K562 (cell line): ENCODE data around the gene CXCL5. TPM values are rescaled to one million over a fixed set of nuclear protein-coding genes. Genes with fewer than 3 reads are reported as not detected.

ENCODE experiments used
- ATAC-seq: fragments of 200-7000 bp; cut with Tn5 transposase; 3 replicates; pipeline ENCODE4 v1.9.1; 2020; ENCODE audit warnings: moderate library complexity
- BruUV-seq: library from RNA; stranded (reverse); fragments of 400-500 nt; replicated peaks from 2 replicates; lab custom pipeline; 2021; lab: Mats Ljungman, UMichigan
- CTCF ChIA-PET: fragments of 300-600 bp; formaldehyde crosslinking; extraction: SDS; loops from one replicate; lab custom pipeline; 2021; ENCODE audit warnings: low intra/inter-chr PET ratio; lab: Yijun Ruan, JAX
- POLR2A ChIA-PET: fragments of 300-600, 350-650 bp; sonication (Branson Sonifier 250); formaldehyde crosslinking; extraction: SDS; loops from one replicate; lab custom pipeline; 2021; ENCODE audit warnings: antibody characterized with exemption, inconsistent platforms; lab: Yijun Ruan, JAX
- DNase-seq, 4 experiments: peaks; one replicate each; pipeline versions ENCODE4 v3.0.0 to v3.0.0-alpha.2; 2011 to 2018; ENCODE audit warnings: low spot score in 3 of 4, mixed read lengths in 3 of 4; ENCODE audit errors: extremely low read depth in 1 of 4
- FAIRE-seq: peaks from 2 replicates; lab custom pipeline; 2011; peaks lifted over from hg19 to GRCh38; lab: Jason Lieb, UNC
- H2AFZ ChIP-seq: 2 replicates; pipeline ENCODE4 v1.6.0; 2011; ENCODE audit warnings: low read depth, low read length, control low read depth, inconsistent platforms
- H3K27ac ChIP-seq: fragments of 200-600 bp; 3 replicates; pipeline ENCODE4 v1.8.0; 2011; ENCODE audit warnings: low read depth, mild to moderate bottlenecking, control low read depth, inconsistent platforms, low read length, moderate library complexity, mixed read lengths; ENCODE audit errors: extremely low read depth
- H3K27me3 ChIP-seq, 2 experiments: fragments of 300-600 bp in 1 of 2; 2 replicates in 1 of 2; 3 replicates in 1 of 2; pipeline versions ENCODE4 v1.6.0 to v1.8.0; 2011; ENCODE audit warnings: inconsistent platforms in 2 of 2, low read length in 2 of 2, mild to moderate bottlenecking in 1 of 2, mixed read lengths in 1 of 2, moderate library complexity in 1 of 2; ENCODE audit not compliant: control insufficient read depth in 2 of 2, insufficient read depth in 2 of 2
- H3K36me3 ChIP-seq: fragments of 300-600 bp; 3 replicates; pipeline ENCODE4 v1.8.0; 2011; ENCODE audit warnings: mild to moderate bottlenecking, low read length, inconsistent platforms; ENCODE audit not compliant: control insufficient read depth, insufficient read depth
- H3K4me1 ChIP-seq, 2 experiments: fragments of 200-600 bp in 1 of 2; replicated peaks in 1 of 2; 2 replicates in 1 of 2; 3 replicates in 1 of 2; pipeline versions ENCODE4 v1.5.1 to v1.8.0; 2011; ENCODE audit warnings: inconsistent platforms in 2 of 2, low read length in 2 of 2, mild to moderate bottlenecking in 1 of 2, mixed read lengths in 1 of 2, moderate library complexity in 1 of 2; ENCODE audit not compliant: control insufficient read depth in 2 of 2, insufficient read depth in 2 of 2
- H3K4me2 ChIP-seq: 2 replicates; pipeline ENCODE4 v1.6.1; 2011; ENCODE audit warnings: low read length, control low read depth, inconsistent platforms, mixed read lengths; ENCODE audit not compliant: insufficient read depth
- H3K4me3 ChIP-seq: fragments of 200-600 bp; sonication (generic), shearing (Covaris generic); 2 replicates; pipeline ENCODE4 v1.5.1; 2016; ENCODE audit warnings: control low read depth, inconsistent platforms
- H3K79me2 ChIP-seq: fragments of 200-600 bp; 3 replicates; pipeline ENCODE4 v1.8.0; 2011; ENCODE audit warnings: low read length, inconsistent platforms; ENCODE audit not compliant: control insufficient read depth, insufficient read depth
- H3K9ac ChIP-seq, 2 experiments: 2 replicates each; pipeline versions ENCODE4 v1.6.0 to v1.6.1; 2011; ENCODE audit warnings: low read depth in 2 of 2, low read length in 2 of 2, control low read depth in 1 of 2, inconsistent platforms in 1 of 2, mild to moderate bottlenecking in 1 of 2, mixed read lengths in 1 of 2; ENCODE audit not compliant: insufficient read depth in 1 of 2
- H3K9me1 ChIP-seq: one replicate; pipeline ENCODE4 v1.6.0; 2011; ENCODE audit warnings: inconsistent platforms, mild to moderate bottlenecking, low read length, moderate library complexity; ENCODE audit not compliant: control insufficient read depth, insufficient read depth
- H3K9me3 ChIP-seq: replicated peaks from 2 replicates; pipeline ENCODE4 v1.5.1; 2011; ENCODE audit warnings: low read depth, low read length, inconsistent platforms; ENCODE audit not compliant: control insufficient read depth, insufficient read depth
- H4K20me1 ChIP-seq: replicated peaks from 2 replicates; pipeline ENCODE4 v1.6.1; 2011; ENCODE audit warnings: low read length, inconsistent platforms, mixed read lengths; ENCODE audit not compliant: control insufficient read depth, insufficient read depth
- CBFA2T3 ChIP-seq: fragments of 450-650 bp; IDR thresholded peaks from 2 replicates; pipeline ENCODE4 v1.6.1; 2017
- GMEB1 ChIP-seq: fragments of 250-450 bp; sonication (Bioruptor Pico); IDR thresholded peaks from 2 replicates; pipeline ENCODE4 v1.4.0; 2020; ENCODE audit warnings: mild to moderate bottlenecking
- TAL1 ChIP-seq: fragments of 450-650 bp; IDR thresholded peaks from 2 replicates; pipeline ENCODE4 v1.6.1; 2016; ENCODE audit warnings: mild to moderate bottlenecking
- TCF3 ChIP-seq: sonication (generic); formaldehyde crosslinking; IDR thresholded peaks from 2 replicates; pipeline ENCODE4 v1.4.0; 2020; ENCODE audit warnings: mild to moderate bottlenecking, missing genetic modification reagents
- TEAD4 ChIP-seq, 2 experiments: sonication (generic) in 1 of 2; formaldehyde crosslinking in 1 of 2; IDR thresholded peaks; 2 replicates each; pipeline versions ENCODE4 v1.6.1 to v1.8.0; 2012 to 2022; ENCODE audit warnings: borderline replicate concordance in 1 of 2, inconsistent platforms in 1 of 2, low read length in 1 of 2, mild to moderate bottlenecking in 1 of 2, missing genetic modification reagents in 1 of 2
- U2AF2 ChIP-seq: fragments of 200-400 bp; formaldehyde crosslinking; optimal IDR thresholded peaks from 2 replicates; pipeline ENCODE3; 2017; ENCODE audit warnings: low read depth, mild to moderate bottlenecking, low read length
- WGBS: fragments of 100-300 bp; shearing (Covaris generic); methylation state at CpG from one replicate; pipeline ENCODE4 v1.1.6; 2016; ENCODE audit warnings: low coverage, mixed read lengths; ENCODE audit not compliant: insufficient coverage; ENCODE audit errors: missing lambda C conversion rate; 5-methylcytosine and 5-hydroxymethylcytosine counted together
- in situ Hi-C: fragments of 300-500 bp; cut with MboI; formaldehyde crosslinking; loops from 4 replicates; pipeline ENCODE4 v1.15.0; 2018; ENCODE audit warnings: inconsistent platforms, mixed read lengths
- intact Hi-C: fragments of 100-400 bp; cut with micrococcal nuclease; formaldehyde crosslinking; loops from 2 replicates; pipeline ENCODE4 v1.14.2; 2022
- polyA plus RNA-seq, 8 experiments: library from polyadenylated mRNA; depleted of rRNA in 4 of 8; stranded (reverse) in 5 of 8; unstranded in 3 of 8; fragments of >200 nt; fragmentation: Nextera tagmentation in 2 of 8; fragmentation: Illumina TruSeq in 1 of 8; extraction: Ambion mirVana in 2 of 8; extraction: Trizol in 1 of 8; gene quantifications; 2 replicates each; pipeline versions ENCODE4 v1.2.1 to v1.2.3, GENCODE V29; 2011 to 2014; ENCODE audit warnings: inconsistent platforms in 1 of 8, missing spikeins in 1 of 8
- total RNA-seq, 7 experiments: library from RNA; depleted of rRNA in 6 of 7; stranded (reverse); fragments of >200 nt in 6 of 7; fragmentation: Illumina TruSeq in 2 of 7; extraction: Trizol in 2 of 7; gene quantifications; 2 replicates each; pipeline versions ENCODE4 v1.2.1 to v1.2.3, GENCODE V29; 2011 to 2021; ENCODE audit warnings: low replicate concordance in 1 of 7

The CXCL5 gene
- total and polyA plus RNA-seq, 9 of the 15 experiments (the other 6 are each of a cell fraction or from before 2014, with no cell fraction given) = not detected

GRCh38 chr4:74000301-74000700 lies 1.8 kb upstream of the CXCL5 start:
- ChIA-PET POLR2A (no interaction called here), CTCF (no interaction called here)
- Histone ChIP-seq H3K9me1 (no peaks in the 10 kb centered on the region), H3K79me2 (no peaks in the 10 kb centered on the region), H3K27me3 (no peaks in the 10 kb centered on the region), H3K4me3 (no peak overlapping the region), H4K20me1 (no peaks in the 10 kb centered on the region), H3K4me1 (peaks cover 0 to 7% of the 10 kb centered on the region in 2 experiments; a peak in 1 of 5 replicates), H3K4me2 (no peak overlapping the region), H3K36me3 (no peaks in the 10 kb centered on the region)
- no peak for DNase-seq
- intact Hi-C loops = no loop called here
- no TSS peak for BruUV-seq
- TF ChIP-seq CBFA2T3 (peak; percentile 53; the same call in 1 of the 2 replicates), TAL1 (peak; percentile 18; the same call in 1 of the 2 replicates), GMEB1 (no peak), U2AF2 (no peak), TCF3 (CRISPR knock-in tag) (peak; percentile 20; the same call in 1 of the 2 replicates), TEAD4 (IDR thresholded peaks at IDR 0.05; ENCODE audit: low read length) (0 out of 2 replicates have a peak, but pooled peaks have one; percentile 22), TEAD4 (CRISPR knock-in tag; IDR thresholded peaks at IDR 0.05; ENCODE audit: borderline replicate concordance) (no peak)
- TF ChIP-seq, all 486 proteins: peak for 4
- Histone ChIP-seq H2AFZ (no peak overlapping the region), H3K27ac (no peak overlapping the region), H3K9me3 (no peaks in the 10 kb centered on the region), H3K9ac (no peak overlapping the region)
- ATAC-seq (no peak; the same call in 2 of the 3 replicates), FAIRE-seq (no peak)
- in situ Hi-C loops = no loop called here
- 40% methylated on average over 6 of the region's 6 CpGs for WGBS
